Thoracic aorta (tissue), 2 donors: Measurements from ENCODE around the gene PLEKHH3. TPM values are rescaled to one million over a fixed set of nuclear protein-coding genes. Genes with fewer than 3 reads are reported as not detected.
"Not testable (repeated sequence)": the region's sequence is repeated elsewhere in the genome, so short reads cannot be mapped to it uniquely, and the experiment has no call there.

Source experiments
- ATAC-seq: fragments of 150-250 bp; one replicate; pipeline ENCODE4 v1.8.0; 2017; ENCODE audit warnings: low read depth; ENCODE audit not compliant: insufficient number of reproducible peaks, low FRiP score
- DNase-seq: peaks from one replicate; pipeline ENCODE4 v3.0.0-alpha.2; 2020; ENCODE audit warnings: low spot score
- H3K27ac ChIP-seq, 2 donors: fragments of 200-600 bp; sonication (generic); 1 replicate in 1 of 2; 2 replicates in 1 of 2; pipeline ENCODE4 v1.5.1; 2016; ENCODE audit warnings: mild to moderate bottlenecking in 2 of 2, moderate library complexity in 2 of 2
- H3K27me3 ChIP-seq: fragments of 200-600 bp; sonication (generic); replicated peaks from 2 replicates; pipeline ENCODE4 v1.6.0; 2016; ENCODE audit warnings: mild to moderate bottlenecking; ENCODE audit not compliant: insufficient read depth
- H3K36me3 ChIP-seq: fragments of 200-600 bp; sonication (generic); one replicate; pipeline ENCODE4 v1.5.1; 2016
- H3K4me1 ChIP-seq, 2 donors: fragments of 200-600 bp; sonication (generic); 1 replicate in 1 of 2; 2 replicates in 1 of 2; pipeline versions ENCODE4 v1.5.1 to v1.6.0; 2016; ENCODE audit warnings: low read depth in 2 of 2, mild to moderate bottlenecking in 1 of 2; ENCODE audit not compliant: control insufficient read depth in 1 of 2
- H3K4me3 ChIP-seq: fragments of 200-600 bp; sonication (generic); 2 replicates; pipeline ENCODE4 v1.5.1; 2016; ENCODE audit warnings: mild to moderate bottlenecking
- H3K9me3 ChIP-seq: fragments of 200-600 bp; sonication (generic); 2 replicates; pipeline ENCODE4 v1.5.1; 2016
- CTCF ChIP-seq: fragments of 200-600 bp; sonication (generic); IDR thresholded peaks from one replicate; pipeline ENCODE4 v1.5.1; 2019; ENCODE audit warnings: antibody characterized with exemption
- total RNA-seq, 2 donors: library from RNA; depleted of rRNA; stranded (reverse); fragments of >200 nt; gene quantifications; one replicate each; pipeline versions ENCODE4 v1.1.0 to v1.2.3, GENCODE V29; 2016

Gene PLEKHH3
- total RNA-seq, 2 donors from 2014 or later = 54.8 to 59.2 TPM

GRCh38 chr17:42640121-42640520 is 36.7 kb downstream of the PLEKHH3 start:
- no peak for ATAC-seq
- H3K4me3 ChIP-seq = no peak overlapping the region
- DNase-seq = no peak
- H3K27ac ChIP-seq = no peak overlapping the region
- no peaks in the 10 kb centered on the region for H3K9me3 ChIP-seq
- H3K27me3 ChIP-seq = no peaks in the 10 kb centered on the region
- no peak for TF ChIP-seq CTCF
- H3K4me1 ChIP-seq = no peaks in the 10 kb centered on the region
- no peaks in the 10 kb centered on the region for H3K36me3 ChIP-seq

GRCh38 chr17:42639525-42640113 is 37.2 kb downstream of the PLEKHH3 start:
- Histone ChIP-seq H3K4me1 (no peaks in the 10 kb centered on the region), H3K27ac (no peak overlapping the region), H3K36me3 (no peaks in the 10 kb centered on the region), H3K27me3 (no peaks in the 10 kb centered on the region), H3K9me3 (no peaks in the 10 kb centered on the region), H3K4me3 (no peak overlapping the region)
- ATAC-seq (no peak), DNase-seq (no peak)
- no peak for TF ChIP-seq CTCF

- ATAC-seq = no peak
- no peak for TF ChIP-seq CTCF
These were observed 43.8 kb downstream of the PLEKHH3 start for GRCh38 chr17:42632949-42633444.

GRCh38 chr17:42629411-42630009 is 47.3 kb downstream of the PLEKHH3 start:
- ATAC-seq (no peak), DNase-seq (no peak)
- H3K27ac ChIP-seq = no peak overlapping the region
- no peaks in the 10 kb centered on the region for H3K27me3 ChIP-seq
- TF ChIP-seq CTCF = no peak
- no peak overlapping the region for H3K4me3 ChIP-seq
- no peaks in the 10 kb centered on the region for H3K9me3 ChIP-seq
- no peaks in the 10 kb centered on the region for H3K36me3 ChIP-seq
- no peaks in the 10 kb centered on the region for H3K4me1 ChIP-seq

More at GRCh38 chr17:42632949-42633444, 43.8 kb downstream of the PLEKHH3 start:
- Histone ChIP-seq H3K27me3 (no peaks in the 10 kb centered on the region), H3K36me3 (no peaks in the 10 kb centered on the region), H3K27ac (no peak overlapping the region), H3K4me3 (no peak overlapping the region), H3K9me3 (no peaks in the 10 kb centered on the region), H3K4me1 (no peaks in the 10 kb centered on the region)
- no peak for DNase-seq

- not testable (repeated sequence) for H3K9me3 ChIP-seq, DNase-seq, H3K27ac ChIP-seq, H3K27me3 ChIP-seq, H3K4me3 ChIP-seq, ATAC-seq, H3K36me3 ChIP-seq, H3K4me1 ChIP-seq
These were observed 49.6 kb downstream of the PLEKHH3 start for GRCh38 chr17:42627032-42627764.
